Stimulated activated CD8-positive, alpha-beta memory T cell treated with anti-CD3 and anti-CD28 coated beads, Interleukin-12 subunit alpha, Interleukin-12 subunit beta, amount 100 ng/mL, for 1 hour (primary cell): ENCODE data around the gene KIF1C.
"Not testable (repeated sequence)": the region's sequence is repeated elsewhere in the genome, so short reads cannot be mapped to it uniquely, and the experiment has no call there.

ENCODE experiments used
- DNase-seq: peaks from one replicate; pipeline ENCODE4 v3.0.0-alpha.2; 2020; ENCODE audit warnings: low read depth

KIF1C gene

DNA sequence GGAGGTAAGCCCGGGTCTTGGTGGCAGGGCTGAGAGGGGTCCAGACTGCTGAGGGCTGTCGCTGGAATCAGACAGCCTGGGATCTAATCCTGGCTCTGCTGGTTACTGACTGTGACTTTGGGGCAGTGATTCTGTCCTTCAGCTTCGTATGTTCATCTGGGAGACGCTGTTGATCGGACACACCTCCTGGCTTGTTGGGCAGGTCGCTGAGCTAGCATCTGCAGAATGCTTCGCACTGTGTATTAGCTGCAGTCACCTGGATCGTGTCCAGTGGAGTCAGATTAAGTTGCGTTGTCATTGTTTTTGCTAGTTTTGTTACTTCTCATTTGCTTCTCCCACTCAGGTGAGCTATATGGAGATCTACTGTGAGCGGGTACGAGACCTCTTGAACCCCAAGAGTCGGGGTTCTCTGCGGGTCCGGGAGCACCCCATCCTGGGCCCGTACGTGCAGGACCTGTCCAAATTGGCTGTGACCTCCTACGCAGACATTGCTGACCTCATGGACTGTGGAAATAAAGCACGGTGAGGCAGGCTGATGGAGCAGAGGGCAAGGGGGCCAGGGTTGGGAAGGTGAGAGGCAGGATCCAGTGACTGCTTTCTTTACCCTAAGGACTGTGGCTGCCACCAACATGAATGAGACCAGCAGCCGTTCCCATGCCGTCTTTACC is 4.5 kb downstream of the KIF1C start:
- no peak for DNase-seq

DNA sequence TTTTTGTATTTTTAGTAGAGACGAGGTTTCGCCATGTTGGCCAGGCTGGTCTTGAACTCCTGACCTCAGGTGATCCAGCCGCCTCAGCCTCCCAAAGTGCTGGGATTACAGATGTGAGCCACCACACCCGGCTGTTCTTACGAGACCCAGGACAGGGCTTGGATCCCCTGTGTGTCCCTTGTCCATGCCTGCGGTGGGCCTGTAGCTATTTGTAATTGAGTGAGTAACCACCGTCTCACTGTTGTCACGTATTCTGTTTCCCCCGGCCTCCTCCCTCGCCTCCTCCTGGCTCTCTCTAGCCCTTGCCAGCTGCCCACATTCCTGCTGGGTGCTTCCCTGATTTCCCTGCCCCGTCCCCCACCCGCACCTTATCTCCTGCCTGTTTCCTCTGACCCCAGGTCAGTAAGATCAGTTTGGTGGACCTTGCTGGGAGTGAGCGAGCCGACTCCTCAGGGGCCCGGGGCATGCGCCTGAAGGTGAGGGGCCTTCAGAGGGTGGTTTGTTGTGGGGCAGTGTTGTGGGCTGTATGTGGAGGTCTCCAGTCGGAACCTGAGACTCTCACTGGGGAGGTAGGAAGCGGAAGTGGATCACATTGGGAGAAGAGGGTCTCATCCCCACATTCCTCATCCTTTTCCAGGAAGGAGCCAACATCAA is 5.6 kb downstream of the KIF1C start:
- no peak for DNase-seq

DNA sequence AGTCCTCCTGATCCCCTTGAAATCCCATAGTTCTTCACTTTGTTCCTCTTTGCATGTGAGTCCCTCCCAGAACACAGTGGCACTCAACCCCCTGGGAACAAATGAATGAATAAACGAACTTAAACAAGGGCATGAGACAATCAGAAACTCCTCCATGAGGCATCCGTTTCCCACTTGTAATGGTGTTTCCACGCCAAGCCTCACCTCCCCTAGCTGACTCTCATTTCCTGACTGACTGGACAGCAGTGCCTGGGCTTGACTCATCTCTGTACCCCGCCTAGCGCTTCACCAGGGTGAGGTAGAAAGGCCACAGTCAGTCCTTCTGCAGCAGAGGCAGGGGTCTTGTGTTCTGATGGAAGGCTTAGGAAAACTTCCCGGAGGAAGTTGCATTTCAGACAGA is 14.2 kb downstream of the KIF1C start:
- no peak for DNase-seq

GRCh38 chr17:5014357-5014756 is 16.6 kb downstream of the KIF1C start:
- DNase-seq, result no peak

DNA sequence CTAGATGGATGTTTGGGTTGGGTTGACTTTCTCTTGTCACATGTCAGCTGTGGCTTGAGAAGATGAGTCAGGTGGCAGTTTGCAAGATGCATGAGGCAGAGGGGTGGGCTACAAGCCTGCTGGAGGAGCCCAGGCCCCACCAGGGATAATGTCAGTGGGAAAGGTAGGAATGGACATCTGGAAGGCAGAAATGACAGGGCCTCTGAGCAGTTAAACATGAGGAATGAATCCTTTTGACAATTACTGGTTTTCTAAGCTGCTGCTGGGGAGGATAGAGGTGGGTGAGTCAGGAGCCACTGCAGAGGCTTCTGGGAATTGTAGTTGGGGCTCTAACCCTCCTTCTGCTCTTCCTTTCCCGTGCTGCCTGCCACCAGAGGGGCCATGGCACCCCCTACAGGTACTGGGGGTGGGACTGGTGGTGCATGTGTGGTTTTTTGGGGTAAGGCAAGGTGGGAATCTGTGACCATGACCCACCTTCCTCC is 21.8 kb downstream of the KIF1C start:
- DNase-seq, result peak; percentile 25

DNA sequence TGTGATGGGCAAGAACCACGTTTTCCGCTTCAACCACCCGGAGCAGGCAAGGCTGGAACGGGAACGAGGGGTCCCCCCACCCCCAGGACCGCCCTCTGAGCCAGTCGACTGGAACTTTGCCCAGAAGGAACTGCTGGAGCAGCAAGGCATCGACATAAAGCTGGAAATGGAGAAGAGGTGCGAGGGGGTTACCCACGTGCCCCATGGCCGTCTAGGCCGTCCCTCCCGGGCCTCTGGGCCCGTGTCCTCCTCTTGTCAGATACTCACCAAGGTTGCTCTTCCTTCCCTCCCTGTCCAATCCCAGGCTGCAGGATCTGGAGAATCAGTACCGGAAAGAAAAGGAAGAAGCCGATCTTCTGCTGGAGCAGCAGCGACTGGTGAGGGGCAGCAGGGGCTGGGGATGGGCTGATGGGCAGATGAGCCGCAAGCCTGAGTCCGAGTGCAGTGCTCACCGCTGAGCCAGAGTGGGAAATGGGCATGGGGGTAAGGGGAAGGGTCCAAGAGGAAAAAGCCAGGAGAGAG is 22.8 kb downstream of the KIF1C start:
- no peak for DNase-seq

GRCh38 chr17:5022171-5022711 is 24.5 kb downstream of the KIF1C start:
- DNase-seq, result no peak

DNA sequence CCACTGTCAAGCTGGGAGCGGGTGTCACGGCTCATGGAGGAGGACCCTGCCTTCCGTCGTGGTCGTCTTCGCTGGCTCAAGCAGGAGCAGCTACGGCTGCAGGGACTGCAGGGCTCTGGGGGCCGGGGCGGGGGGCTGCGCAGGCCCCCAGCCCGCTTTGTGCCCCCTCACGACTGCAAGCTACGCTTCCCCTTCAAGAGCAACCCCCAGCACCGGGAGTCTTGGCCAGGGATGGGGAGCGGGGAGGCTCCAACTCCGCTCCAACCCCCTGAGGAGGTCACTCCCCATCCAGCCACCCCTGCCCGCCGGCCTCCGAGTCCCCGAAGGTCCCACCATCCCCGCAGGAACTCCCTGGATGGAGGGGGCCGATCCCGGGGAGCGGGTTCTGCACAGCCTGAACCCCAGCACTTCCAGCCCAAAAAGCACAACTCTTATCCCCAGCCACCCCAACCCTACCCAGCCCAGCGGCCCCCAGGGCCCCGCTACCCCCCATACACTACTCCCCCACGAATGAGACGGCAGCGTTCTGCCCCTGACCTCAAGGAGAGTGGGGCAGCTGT is 25.9 kb downstream of the KIF1C start:
- DNase-seq, result no peak

DNA sequence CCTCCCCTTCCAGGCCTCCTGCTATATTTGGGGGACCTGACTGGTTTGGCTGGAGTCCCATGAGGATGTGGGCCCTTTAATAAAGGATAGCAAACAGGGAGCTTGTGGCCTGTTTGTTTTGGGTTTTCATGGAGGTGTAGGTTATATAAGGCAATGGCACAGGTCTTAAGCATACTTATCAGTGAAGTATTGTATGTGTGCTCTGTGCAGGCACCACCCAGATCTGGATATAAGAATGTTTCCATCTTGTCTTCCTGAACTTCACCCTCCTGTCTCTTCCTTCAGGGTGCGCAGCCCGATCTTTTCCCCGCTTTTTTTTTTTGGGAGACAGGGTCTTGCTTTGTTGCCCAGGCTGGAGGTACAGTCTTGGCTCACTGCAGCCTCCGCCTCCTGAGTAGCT is 26.9 kb downstream of the KIF1C start:
- no peak for DNase-seq

DNA sequence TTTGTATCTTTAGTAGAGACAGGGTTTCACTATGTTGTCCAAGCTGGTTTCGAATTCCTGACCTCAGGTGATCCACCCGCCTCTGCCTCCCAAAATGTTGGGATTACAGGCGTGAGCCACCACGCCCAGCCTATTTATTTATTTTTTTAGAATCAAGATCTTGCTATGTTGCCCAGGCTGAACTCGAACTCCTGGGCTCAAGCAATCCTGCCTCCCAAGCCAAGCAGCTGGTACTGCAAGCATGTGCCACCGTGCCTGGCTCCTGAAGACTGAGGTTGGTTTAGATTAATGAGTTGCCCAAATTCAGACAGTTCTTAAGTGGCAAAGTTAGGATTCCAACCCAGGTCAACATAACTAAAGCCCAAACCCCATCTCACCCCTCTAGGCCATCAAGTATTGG is 29.5 kb downstream of the KIF1C start:
- no peak for DNase-seq

- no peak for DNase-seq
These were observed 30.2 kb downstream of the KIF1C start for GRCh38 chr17:5027916-5028315.

DNA sequence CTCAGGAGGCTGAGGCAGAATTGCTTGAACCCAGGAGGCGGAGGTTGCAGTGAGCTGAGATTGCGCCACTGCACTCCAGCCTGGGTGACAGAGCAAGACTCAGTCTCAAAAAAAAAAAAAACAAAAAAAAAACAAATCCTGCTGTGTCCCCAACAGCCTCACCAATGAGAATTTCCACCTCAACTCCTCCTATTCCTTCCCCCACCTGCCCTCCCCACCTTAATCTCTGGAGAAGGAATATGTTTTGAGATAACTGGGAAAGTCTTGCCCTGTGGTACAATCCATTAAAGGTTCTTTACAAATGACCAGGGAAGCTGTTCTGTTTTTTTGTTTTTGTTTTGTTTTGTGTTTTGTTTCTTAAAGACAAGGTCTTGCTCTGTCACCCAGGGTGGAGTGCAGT is 32.4 kb downstream of the KIF1C start:
- DNase-seq, result not testable (repeated sequence)

DNA sequence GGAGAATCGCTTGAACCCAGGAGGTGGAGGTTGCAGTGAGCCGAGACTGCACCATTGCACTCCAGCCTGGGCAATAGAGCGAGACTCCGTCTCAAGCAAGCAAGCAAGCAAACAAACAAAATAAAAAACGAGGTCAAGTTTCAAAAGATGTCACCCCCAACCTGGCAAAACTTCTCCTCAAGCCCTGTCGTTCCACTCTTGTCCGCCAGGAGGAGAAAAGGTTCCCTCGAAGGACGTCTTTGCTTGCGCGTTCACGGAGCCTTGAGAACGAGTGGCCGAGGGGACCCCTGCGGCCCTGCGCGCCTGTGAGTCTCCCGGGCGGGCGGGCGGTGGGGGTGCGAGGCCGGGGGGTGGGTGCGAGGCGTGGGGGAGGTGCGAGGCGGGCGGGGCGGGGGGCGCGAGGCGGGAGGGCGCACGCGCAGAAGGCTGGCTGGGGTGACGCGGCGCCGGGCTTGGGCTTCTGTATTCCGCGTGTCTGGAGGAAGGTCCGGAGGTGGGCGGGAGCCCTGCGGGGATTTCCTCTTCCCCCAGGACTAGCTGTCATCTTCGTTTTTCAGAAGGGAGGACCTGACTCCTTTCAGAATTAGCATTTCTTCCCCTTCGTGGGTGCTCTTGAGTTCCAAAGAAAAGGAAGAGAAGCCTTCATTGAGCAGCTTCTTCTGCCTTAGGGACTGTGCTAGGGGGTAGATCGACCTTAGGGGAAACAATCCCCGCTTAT is 33.8 kb downstream of the KIF1C start:
- DNase-seq, result peak; percentile 73

DNA sequence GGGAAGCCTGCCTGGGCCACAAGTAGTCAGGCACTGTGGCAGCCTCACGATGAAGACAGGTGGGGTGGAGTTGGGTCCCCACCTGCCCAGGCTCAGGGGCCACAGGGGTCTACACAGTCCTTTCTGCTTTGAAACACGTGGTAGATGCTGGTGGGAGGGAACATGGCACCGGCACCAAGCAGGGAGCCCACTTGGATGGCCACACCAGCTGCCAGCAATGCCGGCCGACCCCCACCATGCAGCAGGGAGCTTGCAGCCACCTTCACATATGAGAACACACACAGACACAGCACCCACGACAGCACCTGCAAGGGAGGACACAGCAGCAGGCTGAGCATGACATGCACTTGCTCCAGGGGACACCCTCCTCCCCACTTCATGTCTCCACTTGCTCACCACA is 35.1 kb downstream of the KIF1C start:
- DNase-seq, result no peak

DNA sequence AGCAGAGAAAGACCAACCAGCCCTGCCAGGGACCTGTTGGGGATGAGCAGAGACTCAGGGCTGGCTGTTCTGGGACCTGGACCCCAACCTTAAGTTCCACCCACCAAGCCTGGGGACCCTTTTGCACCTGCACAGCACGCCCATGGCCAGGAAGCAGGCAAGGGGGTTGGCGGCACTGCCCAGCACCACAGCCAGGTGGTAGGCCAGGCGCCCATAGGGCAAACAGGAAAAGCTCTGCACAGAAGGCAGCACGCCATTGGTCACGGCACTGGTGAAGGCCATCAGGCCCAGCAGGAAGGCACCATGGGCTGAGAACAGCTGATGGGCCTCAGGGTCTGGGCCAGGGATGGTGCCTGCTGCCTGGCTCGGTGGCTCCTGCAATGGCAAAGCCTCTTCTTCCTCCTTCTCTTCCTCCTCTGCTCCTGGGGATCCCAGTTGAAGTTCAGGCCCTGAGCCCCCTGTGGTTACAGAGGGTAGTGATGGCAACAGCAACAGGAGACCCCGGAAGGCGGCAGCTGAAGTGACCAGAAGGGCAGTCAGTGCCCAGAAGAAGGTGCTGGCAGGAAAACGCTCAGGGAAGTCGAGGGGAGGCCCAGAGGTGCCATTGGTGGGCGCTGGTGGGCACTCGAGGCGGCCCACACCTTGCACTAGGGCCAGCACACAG is 35.7 kb downstream of the KIF1C start:
- DNase-seq, result no peak

DNA sequence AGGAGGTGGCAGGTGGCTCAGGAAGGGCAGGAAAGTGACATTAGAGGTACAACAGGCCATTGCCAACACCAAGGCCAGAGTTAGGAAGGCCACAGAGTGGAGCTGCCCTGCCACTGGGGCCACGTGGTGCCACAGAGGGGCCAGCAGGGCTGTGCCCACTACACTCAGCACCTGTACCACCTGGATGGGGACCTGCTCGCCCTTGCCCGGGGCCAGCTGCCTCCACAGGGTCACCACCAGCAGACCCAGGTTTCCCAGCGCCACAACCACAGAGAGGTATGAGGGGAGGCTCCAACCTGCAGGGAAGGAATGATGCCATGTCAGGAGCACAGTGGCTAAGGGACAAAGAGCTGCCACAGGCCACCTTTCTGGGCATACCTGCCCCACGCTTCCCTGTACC is 36.3 kb downstream of the KIF1C start:
- no peak for DNase-seq

GRCh38 chr17:5034651-5035050 is 36.9 kb downstream of the KIF1C start:
- no peak for DNase-seq

DNA sequence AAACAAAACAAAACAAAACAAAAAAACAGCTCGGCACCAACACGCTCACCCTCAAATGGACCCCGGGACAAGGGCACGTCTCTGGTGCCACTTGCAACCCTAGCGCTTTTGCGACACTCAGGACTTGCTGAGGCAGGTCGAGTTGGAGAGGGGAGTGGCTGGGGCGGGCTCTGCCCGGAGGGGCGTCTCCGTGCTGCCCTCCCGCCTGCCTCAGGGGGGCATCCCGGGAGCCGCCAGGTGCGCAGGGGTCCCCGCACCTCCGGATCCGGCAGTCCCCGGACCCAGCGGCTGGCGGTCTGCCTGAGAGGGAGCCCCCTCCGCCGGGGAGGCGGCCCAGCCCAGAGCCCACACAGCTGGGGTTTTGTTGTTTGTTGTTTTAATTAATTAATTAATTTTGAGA is 37.6 kb downstream of the KIF1C start, which contains the start of gene SLC52A1:
SLC52A1 (minus strand) TSS at position 112 of the 400 bp plus-strand sequence. CDS start 820 bp downstream, outside the sequence.
- no peak for DNase-seq

GRCh38 chr17:5042157-5043022 is 44.6 kb downstream of the KIF1C start:
- no peak for DNase-seq

GRCh38 chr17:5043524-5043923 is 45.8 kb downstream of the KIF1C start:
- no peak for DNase-seq

DNA sequence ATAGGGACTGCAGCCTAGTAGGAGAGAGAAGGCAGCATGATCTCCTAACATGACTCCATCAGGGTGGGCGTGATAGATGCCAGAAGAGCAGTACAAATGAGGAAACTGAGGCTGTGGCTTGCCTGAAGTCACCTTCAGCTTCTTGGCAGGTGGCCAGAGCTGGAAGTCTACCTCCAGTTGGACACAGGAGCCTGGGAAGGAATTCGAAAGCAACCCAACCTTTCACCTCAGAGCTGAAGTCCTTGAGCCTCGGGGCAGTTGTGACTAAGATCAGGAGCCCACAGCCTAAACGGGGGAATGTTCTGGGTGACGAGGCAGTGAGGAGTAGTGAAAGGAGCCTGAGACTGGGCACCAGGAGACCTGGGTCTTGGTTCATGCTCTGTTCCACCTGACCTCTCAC is 46.9 kb downstream of the KIF1C start:
- no peak for DNase-seq
